Tibial nerve (tissue), 4 donors: ENCODE data around the gene HAPLN2. TPM values are rescaled to one million over a fixed set of nuclear protein-coding genes. Genes with fewer than 3 reads are reported as not detected.

ENCODE experiments used
- DNase-seq, 2 donors: peaks; one replicate each; pipeline ENCODE4 v3.0.0-alpha.2; 2019; ENCODE audit warnings: low spot score in 2 of 2
- H3K27ac ChIP-seq, 4 donors: fragments of 200-600 bp; sonication (generic) in 3 of 4; one replicate each; pipeline ENCODE4 v1.5.1; 2017 to 2019; ENCODE audit warnings: mild to moderate bottlenecking in 1 of 4
- H3K27me3 ChIP-seq, 2 donors: fragments of 200-600 bp; sonication (generic) in 1 of 2; one replicate each; pipeline versions ENCODE4 v1.5.1 to v1.6.0; 2017 to 2019
- H3K36me3 ChIP-seq, 3 donors: fragments of 200-600 bp; sonication (generic); one replicate each; pipeline ENCODE4 v1.5.1; 2018 to 2019
- H3K4me1 ChIP-seq, 4 donors: fragments of 200-600 bp; sonication (generic) in 3 of 4; one replicate each; pipeline ENCODE4 v1.5.1; 2017 to 2019
- H3K4me3 ChIP-seq, 4 donors: fragments of 200-600 bp; sonication (generic) in 3 of 4; one replicate each; pipeline ENCODE4 v1.5.1; 2017 to 2019; ENCODE audit warnings: mild to moderate bottlenecking in 1 of 4, moderate library complexity in 1 of 4
- H3K9me3 ChIP-seq, 4 donors: fragments of 200-600 bp; sonication (generic) in 3 of 4; one replicate each; pipeline ENCODE4 v1.5.1; 2017 to 2019
- EP300 ChIP-seq, 2 donors: sonication (generic); formaldehyde crosslinking; IDR thresholded peaks; one replicate each; pipeline ENCODE4 v1.6.1; 2017; ENCODE audit warnings: antibody characterized with exemption in 2 of 2, mild to moderate bottlenecking in 1 of 2
- POLR2A ChIP-seq, 2 donors: fragments of 450-650 bp; IDR thresholded peaks; one replicate each; pipeline ENCODE4 v1.6.1; 2017; ENCODE audit warnings: antibody characterized with exemption in 2 of 2, mild to moderate bottlenecking in 2 of 2, moderate library complexity in 2 of 2
- WGBS, 2 donors: methylation state at CpG; one replicate each; pipeline ENCODE4 v1.1.5; 2018; 5-methylcytosine and 5-hydroxymethylcytosine counted together
- total RNA-seq, 4 donors: library from RNA; depleted of rRNA; stranded (reverse); fragments of >200 nt; gene quantifications; one replicate each; pipeline ENCODE4 v1.1.0, GENCODE V29; 2016
- TF ChIP-seq, protein P1 (sequence below), 5 experiments: fragments of 200-600 bp in 3 of 5; fragments of 450-650 bp in 2 of 5; sonication (generic) in 3 of 5; IDR thresholded peaks; one replicate each; pipeline ENCODE4 v1.5.1; 2016 to 2019; ENCODE audit warnings: antibody characterized with exemption in 5 of 5, mild to moderate bottlenecking in 3 of 5, moderate library complexity in 2 of 5

The HAPLN2 gene
- total RNA-seq: 10 to 100 TPM in 2 of 4 donors, 1 to 10 TPM in 2; 1.8 to 20.3 (median 10.6) TPM

DNA sequence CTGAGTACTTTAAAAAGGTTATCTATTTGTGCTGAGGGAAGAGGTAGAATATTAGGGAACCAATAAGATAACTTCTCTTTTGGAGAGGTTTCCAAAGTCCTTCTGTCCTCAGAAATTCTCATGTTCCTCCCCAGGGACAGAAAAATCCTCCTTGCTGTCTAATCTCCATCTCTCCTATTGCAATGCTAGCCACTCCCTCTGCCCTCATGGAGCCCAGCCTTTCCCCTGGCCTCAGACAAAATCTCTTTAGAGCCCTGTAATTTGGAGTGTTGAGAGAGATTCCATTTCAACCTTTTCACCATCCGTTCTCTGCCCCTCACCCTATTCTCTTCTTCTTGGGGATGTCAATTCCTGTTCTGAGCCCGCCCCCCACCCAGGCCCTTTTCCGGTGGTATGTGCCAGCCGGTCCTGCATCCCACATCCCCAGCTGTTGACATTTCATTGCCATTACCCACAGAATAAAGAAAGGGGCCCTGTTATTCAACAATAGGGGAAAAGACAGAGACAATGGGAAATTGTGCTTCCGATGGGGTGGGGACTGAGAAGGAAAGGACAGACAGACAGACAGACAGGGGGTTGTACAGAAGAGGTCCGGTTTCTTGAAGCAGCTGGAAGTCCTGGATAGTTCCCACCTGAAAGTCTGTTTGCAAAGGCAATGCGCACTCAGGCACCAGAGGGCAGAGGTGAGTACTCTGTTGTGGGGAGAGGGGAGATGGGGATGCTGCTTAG lies at the start of gene HAPLN2:
Gene HAPLN2 (plus strand): TSS at position 563 of the 729 bp plus-strand sequence. CDS start 4,076 bp downstream, outside the sequence.
- 8 to 9% methylated on average over 7 of the region's 7 CpGs for WGBS, 2 donors
- H3K4me1 ChIP-seq: peaks cover 0 to 21% (median 3%) of the 10 kb centered on the region in 4 donors

DNA sequence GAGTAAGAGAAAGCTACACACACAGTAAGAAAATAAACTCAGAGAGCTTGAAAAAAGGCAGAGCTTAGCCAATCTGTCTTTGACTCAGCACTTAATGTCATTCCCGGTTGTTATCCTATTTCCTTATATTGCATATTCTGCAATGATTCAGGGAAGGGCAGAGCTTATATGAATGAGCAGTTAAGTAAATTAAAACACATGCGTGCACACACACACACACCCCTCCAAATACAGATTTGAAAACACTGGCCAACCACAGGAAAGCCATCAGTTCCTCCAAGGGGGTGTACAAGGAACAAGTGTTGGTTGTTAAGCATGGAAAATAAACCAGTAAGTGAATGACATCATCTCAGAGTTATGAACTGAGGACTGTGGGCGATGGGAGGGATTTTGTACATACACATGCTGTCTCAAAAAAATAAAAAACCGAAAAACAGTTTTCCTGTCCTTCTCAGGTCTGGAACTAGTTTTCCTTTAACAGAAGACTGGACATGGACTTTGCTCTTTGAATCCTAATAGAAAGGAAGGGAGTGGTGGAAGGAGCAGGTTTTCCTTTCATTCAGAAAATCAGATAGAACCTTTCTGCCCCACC lies 47.9 kb upstream of the HAPLN2 start:
- Histone ChIP-seq H3K36me3 (no peaks in the 10 kb centered on the region), H3K4me3 (peak overlapping the region in 1 of 4 donors; percentile 48), H3K27me3 (no peaks in the 10 kb centered on the region), H3K9me3 (no peaks in the 10 kb centered on the region), H3K4me1 (peaks cover 0 to 23% (median 15%) of the 10 kb centered on the region in 4 donors), H3K27ac (peak overlapping the region in 3 of 4 donors; percentile 19 to 63 (median 20))
- TF ChIP-seq EP300 (IDR thresholded peaks at IDR 0.05): peak in 1 of 2 donors; percentile 41
- TF ChIP-seq, protein P1, sequence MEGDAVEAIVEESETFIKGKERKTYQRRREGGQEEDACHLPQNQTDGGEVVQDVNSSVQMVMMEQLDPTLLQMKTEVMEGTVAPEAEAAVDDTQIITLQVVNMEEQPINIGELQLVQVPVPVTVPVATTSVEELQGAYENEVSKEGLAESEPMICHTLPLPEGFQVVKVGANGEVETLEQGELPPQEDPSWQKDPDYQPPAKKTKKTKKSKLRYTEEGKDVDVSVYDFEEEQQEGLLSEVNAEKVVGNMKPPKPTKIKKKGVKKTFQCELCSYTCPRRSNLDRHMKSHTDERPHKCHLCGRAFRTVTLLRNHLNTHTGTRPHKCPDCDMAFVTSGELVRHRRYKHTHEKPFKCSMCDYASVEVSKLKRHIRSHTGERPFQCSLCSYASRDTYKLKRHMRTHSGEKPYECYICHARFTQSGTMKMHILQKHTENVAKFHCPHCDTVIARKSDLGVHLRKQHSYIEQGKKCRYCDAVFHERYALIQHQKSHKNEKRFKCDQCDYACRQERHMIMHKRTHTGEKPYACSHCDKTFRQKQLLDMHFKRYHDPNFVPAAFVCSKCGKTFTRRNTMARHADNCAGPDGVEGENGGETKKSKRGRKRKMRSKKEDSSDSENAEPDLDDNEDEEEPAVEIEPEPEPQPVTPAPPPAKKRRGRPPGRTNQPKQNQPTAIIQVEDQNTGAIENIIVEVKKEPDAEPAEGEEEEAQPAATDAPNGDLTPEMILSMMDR (IDR thresholded peaks at IDR 0.05): no peak
- no peak for DNase-seq
- 3 to 5% methylated on average over 4 of the region's 4 CpGs for WGBS, 2 donors

More for the DNA sequence above, at the start of gene HAPLN2:
- DNase-seq: no peak
- Histone ChIP-seq H3K9me3 (no peaks in the 10 kb centered on the region), H3K36me3 (no peaks in the 10 kb centered on the region), H3K4me3 (no peak within 1 kb of the TSS), H3K27me3 (peaks cover 0 to 63% of the 10 kb centered on the region in 2 donors), H3K27ac (no peak within 1 kb of the TSS)
- TF ChIP-seq, protein P1 (IDR thresholded peaks at IDR 0.05): peak in 3 of 5 experiments; percentile 8 to 16 (median 12)
- no peak for TF ChIP-seq EP300 (IDR thresholded peaks at IDR 0.05)

DNA sequence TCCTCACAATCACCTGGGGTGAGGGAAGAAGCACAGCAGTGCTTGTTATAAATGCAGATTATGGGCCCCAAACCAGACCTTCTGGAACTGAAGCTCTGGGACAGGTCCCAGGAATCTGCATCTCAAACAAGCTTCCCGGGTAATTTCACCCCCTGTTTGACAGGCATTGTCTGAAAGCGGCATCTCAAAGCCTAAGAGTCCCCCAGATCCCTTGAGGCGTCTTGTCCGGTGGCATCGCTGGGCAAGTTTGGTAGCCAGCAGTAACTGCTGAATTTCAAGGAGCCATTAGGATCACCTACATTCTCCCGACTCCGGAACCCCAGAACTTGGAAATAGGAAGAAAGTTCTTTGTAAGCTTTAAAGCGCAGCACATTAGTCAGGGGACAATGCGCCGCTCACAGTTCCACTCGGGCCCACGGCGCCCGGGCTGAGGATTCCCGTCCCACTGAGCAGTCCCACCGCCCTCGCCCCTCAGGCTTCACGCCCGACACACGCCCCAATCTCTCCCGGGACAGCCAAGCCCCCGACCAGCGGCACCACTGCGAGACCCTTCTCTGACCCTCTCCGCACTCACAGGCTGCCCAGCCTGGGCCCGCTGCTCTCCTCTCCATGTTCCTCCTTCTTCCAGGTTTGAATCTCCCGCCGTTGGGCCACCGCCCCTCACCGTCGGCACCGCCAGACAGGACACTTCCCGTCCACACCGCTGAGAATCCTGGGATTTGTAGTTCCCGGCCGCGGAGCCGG lies 47.1 kb upstream of the HAPLN2 start, which contains the start of gene IQGAP3:
Gene IQGAP3 (minus strand): TSS at position 647 of the 744 bp plus-strand sequence. CDS start 36 bp downstream, at position 611.
- Histone ChIP-seq H3K9me3 (no peaks in the 10 kb centered on the region), H3K27me3 (no peaks in the 10 kb centered on the region), H3K4me1 (peaks cover 0 to 23% (median 15%) of the 10 kb centered on the region in 4 donors), H3K36me3 (no peaks in the 10 kb centered on the region), H3K4me3 (peak within 1 kb of the TSS in 3 of 4 donors; percentile 38 to 54 (median 48)), H3K27ac (peak within 1 kb of the TSS in 2 of 4 donors; percentile 20 to 63)
- DNase-seq: peak; percentile 53 to 59
- TF ChIP-seq, protein P1 (IDR thresholded peaks at IDR 0.05): no peak
- peak in 1 of 2 donors; percentile 89 for TF ChIP-seq EP300 (IDR thresholded peaks at IDR 0.05)
- WGBS, 2 donors: 1 to 2% methylated on average over 25 to 36 of the region's 38 CpGs

DNA sequence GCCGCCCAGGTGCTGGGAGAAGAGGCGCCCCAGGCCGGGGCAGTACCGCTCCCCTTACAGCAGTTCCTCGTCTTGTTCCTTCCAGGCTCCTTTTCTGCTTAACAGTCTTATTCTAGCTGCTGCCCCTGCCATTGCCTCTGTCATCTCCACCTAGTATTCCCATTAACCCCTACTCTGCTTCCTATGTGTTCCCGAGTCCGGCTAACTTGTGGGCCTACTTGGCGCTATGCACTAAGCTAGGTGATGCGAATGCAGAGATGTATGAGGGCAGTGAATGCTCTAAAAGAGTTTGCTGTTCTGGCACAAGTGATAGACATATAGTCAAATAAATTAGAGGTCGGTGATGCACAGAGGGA lies 46.6 kb upstream of the HAPLN2 start:
- DNase-seq: no peak
- H3K4me3 ChIP-seq: peak overlapping the region in 3 of 4 donors; percentile 38 to 54 (median 48)
- no peaks in the 10 kb centered on the region for H3K27me3 ChIP-seq
- no peak overlapping the region for H3K27ac ChIP-seq
- no peaks in the 10 kb centered on the region for H3K9me3 ChIP-seq
- TF ChIP-seq, protein P1 (IDR thresholded peaks at IDR 0.05): no peak
- TF ChIP-seq EP300 (IDR thresholded peaks at IDR 0.05) (no peak), POLR2A (IDR thresholded peaks at IDR 0.05) (no peak)
- WGBS, 2 donors: 27 to 28% methylated on average over 10 of the region's 10 CpGs
- peaks cover 0 to 23% (median 15%) of the 10 kb centered on the region in 4 donors for H3K4me1 ChIP-seq
- no peaks in the 10 kb centered on the region for H3K36me3 ChIP-seq
